ENCODE data around the gene APEX1. TPM values are rescaled to one million over a fixed set of nuclear protein-coding genes. Genes with fewer than 3 reads are reported as not detected.

The APEX1 gene
- 46.0 and 64.7 TPM in 2 replicates for total RNA-seq (2014; rRNA removed; shearing (Covaris generic))

- peak; percentile 98 for DNase-seq (ENCODE audit: low read depth)
Measured at GRCh38 chr14:20454516-20455354, at the start of gene APEX1, which contains the start of gene OSGEP. Gene APEX1 (plus strand): TSS chr14:20455226. CDS start chr14:20455646, 420 bp downstream. Gene OSGEP (minus strand): TSS chr14:20454812. CDS start chr14:20454683, 129 bp downstream.

- peak; percentile 41 for DNase-seq (ENCODE audit: low read depth)
Measured at GRCh38 chr14:20409226-20409625, 45.8 kb upstream of the APEX1 start.

DNA sequence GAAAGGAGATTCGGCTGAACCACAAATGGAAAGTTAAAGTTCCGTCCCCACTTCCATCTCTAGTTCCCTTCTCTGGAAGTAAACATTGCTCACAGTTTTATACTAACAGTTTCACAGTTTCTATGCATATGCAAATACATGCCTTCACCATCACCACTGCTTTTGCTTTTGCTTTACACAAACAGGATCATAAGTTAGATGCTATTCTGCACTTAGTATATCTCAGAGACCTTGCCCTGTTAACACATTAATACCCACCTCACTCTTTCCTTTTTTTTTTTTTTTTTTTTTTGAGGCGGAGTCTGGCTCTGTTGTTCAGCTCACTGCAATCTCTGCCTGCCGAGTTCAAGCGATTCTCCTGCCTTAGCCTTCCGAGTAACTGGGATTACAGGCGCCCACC, 42.6 kb upstream of the APEX1 start:
- DNase-seq (ENCODE audit: low read depth), result peak; percentile 15

DNA sequence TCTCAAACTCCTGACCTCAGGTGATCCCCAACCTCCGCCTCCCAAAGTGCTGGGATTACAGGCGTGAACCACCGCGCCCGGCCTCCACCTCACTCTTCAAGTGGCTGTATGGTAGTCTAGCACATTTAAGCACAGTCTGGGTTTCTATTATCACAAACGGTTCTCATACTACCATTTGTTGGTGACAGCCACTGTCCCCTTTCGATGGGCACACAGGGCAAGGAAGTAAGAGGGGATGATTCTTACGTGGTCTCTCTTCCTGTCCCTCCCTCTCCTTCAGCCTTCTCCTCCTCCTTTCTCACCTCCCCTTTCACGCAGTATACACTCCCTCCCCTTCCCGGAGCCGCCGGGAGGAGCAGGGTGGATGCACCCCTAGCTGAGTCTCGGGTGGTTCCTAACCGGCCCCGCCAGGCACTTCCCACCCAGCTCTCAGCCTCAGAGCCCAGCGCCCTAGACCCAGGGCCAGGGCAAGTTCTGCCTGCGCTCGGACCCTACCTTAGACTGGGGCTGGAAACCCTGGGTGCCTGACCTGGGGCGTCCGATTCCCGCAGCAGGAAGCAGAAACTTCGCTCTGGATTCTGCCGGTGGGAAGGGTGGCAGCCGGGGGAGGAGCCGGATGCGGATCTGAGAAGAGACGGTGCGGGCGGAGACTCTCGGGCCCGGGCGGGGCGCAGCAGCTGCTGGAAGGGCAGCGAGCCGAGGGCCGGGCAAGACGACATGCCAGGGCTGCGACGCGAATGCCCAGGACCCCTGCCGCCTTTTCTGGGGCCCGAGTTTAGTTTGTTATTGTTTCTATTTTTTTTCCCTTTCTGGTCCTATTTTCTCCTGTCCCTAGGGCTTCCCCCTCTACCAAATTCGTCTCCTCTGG, 41.9 kb upstream of the APEX1 start, which contains the start of gene TEP1:
Gene TEP1, minus strand, starts transcription at position 626 of the 868 bp plus-strand sequence. CDS start 5,062 bp downstream, outside the sequence.
- peak; percentile 84 for DNase-seq (ENCODE audit: low read depth)

GRCh38 chr14:20413744-20414082, 41.3 kb upstream of the APEX1 start:
- DNase-seq (ENCODE audit: low read depth), result peak; percentile 25

DNA sequence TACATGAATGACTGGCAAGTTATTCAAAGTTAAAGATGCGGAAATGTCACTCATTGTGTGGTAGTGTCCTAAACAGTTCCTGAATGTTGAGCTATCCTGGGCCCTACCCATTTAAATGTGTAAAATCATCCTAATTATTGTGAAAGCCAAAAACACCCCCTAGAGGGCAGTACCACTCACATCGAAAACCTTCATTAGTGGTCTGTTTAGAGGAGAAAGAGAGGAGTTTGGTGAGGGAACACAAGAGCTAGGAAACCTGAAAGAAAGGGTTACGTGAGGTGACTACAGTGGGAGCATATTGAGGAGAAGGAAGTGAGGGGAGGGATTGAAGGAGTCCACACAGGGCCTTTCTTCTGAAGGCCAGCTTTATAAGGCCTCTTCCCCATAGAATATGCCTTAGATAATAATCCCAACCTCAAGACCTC, 39.2 kb upstream of the APEX1 start:
- peak; percentile 66 for DNase-seq (ENCODE audit: low read depth)

GRCh38 chr14:20416223-20416622, 38.8 kb upstream of the APEX1 start:
- DNase-seq (ENCODE audit: low read depth), result no peak

- no peak for DNase-seq (ENCODE audit: low read depth)
Measured at GRCh38 chr14:20417250-20418186, 37.5 kb upstream of the APEX1 start.

DNA sequence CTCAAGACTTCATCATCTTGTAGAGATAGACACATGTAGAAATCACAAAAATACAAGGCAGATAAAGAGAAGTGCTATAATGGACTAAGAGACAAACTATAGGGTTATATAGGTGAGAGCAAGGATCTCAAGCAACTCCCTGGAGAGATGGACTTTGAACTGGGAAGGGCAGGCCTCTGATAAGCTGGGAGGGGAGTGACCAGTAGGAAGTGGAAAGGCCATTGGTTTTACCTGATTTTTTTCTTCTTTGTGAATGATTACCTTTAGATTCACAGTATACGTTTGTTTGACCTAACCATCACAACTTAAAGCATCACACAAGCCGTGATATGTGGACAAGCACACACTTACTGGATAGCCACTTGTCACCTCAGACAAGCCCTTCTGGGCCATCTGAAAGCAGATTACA, 36.5 kb upstream of the APEX1 start:
- no peak for DNase-seq (ENCODE audit: low read depth)

GRCh38 chr14:20419419-20419818, 35.6 kb upstream of the APEX1 start:
- DNase-seq (ENCODE audit: low read depth), result no peak

DNA sequence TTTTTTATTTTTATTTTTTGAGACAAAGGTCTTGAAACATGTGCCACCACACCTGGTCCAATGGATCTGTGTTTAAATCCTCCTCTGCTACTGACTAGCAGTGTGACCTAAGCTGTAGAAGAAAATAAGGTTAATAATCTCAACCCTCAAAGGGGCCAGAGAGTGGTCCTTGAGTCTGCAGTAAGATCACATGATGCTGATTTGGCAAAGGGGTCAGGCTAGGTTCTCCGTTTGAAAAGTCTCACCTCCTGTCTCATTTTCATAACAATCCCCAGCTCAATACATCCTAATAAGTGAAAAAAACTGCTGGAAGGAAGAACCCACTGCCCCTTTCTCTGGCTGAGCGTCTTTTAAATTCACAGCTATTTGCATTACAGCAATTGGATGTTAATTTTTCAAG, 33.8 kb upstream of the APEX1 start:
- no peak for DNase-seq (ENCODE audit: low read depth)

GRCh38 chr14:20422886-20423285, 32.1 kb upstream of the APEX1 start:
- DNase-seq (ENCODE audit: low read depth), result no peak

GRCh38 chr14:20424851-20425250, 30.2 kb upstream of the APEX1 start:
- no peak for DNase-seq (ENCODE audit: low read depth)

DNA sequence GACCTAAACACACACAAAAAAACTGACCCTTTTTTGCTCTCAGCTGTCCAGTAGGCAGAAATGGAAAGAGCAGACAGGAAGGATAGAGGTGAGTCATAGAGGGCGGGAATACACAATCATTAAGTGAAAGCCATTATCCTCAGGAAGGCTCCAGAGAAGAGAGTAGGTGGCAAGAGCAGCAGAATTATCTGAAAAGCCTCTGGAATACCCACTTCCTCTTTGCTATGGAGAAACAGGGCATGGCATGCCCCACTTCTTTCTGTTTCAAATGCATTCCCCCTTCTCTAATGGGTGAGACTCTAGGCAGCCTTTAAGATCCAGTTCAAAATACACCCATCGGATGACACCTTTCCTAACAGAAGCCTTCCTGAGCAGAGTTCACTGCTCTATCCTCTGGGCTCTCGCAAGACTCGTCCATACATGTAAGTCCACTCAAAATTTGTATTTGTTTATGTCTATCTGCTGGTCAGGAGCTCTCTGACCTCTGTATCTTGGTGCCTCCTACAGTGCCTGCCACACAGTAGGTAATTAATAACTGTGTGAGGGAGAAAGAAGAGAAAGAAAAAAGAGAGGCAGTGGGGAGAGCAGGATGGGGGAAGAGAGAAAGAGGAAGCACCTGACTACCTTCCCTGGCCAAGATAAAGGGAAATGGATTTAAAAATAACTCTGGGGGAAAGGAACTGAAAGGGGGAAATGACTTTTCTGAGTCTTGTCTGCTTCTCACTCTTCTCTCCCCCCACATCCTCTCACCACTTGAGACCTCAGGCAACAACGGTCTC, 27.6 kb upstream of the APEX1 start:
- DNase-seq (ENCODE audit: low read depth), result peak; percentile 76

GRCh38 chr14:20428010-20428365, 27.0 kb upstream of the APEX1 start:
- DNase-seq (ENCODE audit: low read depth), result no peak

DNA sequence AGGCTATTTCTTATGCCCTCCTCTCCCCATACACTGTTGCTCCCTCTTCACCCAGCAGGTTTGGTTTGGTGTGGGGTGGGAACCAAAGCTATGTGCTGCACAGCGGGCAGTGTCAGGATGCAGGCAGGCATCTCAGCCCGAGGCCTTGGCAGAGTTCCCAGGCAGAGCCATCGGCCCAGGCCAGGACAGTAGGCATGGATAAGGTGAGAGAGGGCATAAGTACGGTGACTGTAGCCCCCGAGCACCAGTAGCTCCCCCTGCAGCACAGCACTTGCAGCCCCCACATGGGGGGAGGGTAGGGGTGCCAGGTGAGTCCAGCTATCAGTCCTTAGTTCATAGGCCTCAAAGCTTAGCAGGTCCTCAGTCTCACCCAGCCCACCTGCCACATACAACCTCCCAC, 26.2 kb upstream of the APEX1 start:
- peak; percentile 22 for DNase-seq (ENCODE audit: low read depth)

GRCh38 chr14:20429801-20430669, 25.0 kb upstream of the APEX1 start:
- no peak for DNase-seq (ENCODE audit: low read depth)

- no peak for DNase-seq (ENCODE audit: low read depth)
Measured at GRCh38 chr14:20434701-20435581, 20.1 kb upstream of the APEX1 start.

Data from M059J (cell line).